ENCODE results near the gene DDX41.
"Not testable (repeated sequence)": the region's sequence is repeated elsewhere in the genome, so short reads cannot be mapped to it uniquely, and the experiment has no call there.

Gene DDX41

DNA sequence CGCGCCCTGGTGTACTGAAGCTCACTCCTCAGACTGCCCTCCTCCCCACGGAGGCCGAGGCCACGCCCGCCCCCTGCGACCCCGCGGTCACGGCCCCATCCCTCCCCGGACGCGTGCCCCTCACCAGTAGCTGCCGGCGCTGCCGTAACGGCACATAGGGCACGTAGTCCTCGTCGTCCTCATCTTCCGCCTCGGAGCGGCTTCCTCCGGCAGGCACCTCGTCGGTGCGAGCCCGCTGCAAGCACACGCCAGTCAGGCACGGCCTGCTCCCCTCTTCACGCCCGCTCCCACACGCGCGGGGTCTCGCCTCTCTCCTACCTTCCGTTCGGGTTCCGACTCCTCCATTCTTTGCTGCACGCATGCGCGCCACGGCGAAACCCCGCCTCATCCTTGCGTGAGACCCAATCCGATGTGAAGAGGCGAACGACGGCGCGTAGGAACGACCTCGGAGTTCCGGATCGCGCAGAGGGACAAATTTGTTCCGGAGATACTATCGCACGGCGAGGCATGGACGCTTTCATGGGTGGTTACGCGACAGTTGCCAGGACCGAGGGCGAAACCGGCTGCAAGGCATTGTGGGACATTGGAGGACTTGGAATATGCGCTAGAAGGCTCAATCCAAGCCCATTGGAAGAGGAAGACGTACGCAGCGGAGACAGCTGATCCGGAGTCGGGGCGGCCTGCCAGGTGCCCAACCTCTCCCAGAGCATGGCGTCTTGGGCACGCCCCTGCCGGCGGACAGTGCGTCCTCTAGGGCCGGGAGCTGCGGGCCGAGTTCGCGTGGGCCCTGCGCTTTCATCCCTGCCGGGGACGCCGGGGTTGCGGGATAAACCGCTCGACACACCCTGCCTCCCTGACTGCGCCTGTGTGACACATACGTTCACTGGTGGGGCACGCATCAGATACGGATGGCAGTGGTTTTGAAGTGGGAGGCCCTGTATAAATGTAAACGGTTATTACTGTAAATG is at the start of gene DDX41:
DDX41 (minus strand) TSS at position 361 of the 968 bp plus-strand sequence; CDS start at position 345, 16 bp downstream.
- DNase-seq (ENCODE audit: low read depth in 2 of 2) = peak; percentile 98

DNA sequence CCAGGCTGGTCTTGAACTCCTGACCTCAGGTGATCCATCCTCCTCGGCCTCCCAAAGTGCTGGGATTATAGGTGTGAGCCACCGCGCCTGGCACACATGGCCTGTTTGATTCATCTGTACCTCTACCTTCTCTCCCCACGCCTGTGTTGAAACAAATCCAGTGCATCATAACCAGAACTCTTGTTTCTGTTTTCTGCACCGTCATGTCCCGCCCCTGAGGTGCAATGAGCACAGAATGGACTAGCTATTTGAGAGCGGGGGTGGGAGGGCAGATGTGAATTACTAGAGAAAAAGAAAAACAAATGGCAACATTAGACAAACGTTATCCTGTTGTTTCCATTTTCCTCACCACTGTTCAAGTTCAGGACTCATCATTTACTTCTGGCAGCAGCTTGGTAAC is 48.3 kb upstream of the DDX41 start:
- DNase-seq (ENCODE audit: low read depth in 2 of 2) = no peak

DNA sequence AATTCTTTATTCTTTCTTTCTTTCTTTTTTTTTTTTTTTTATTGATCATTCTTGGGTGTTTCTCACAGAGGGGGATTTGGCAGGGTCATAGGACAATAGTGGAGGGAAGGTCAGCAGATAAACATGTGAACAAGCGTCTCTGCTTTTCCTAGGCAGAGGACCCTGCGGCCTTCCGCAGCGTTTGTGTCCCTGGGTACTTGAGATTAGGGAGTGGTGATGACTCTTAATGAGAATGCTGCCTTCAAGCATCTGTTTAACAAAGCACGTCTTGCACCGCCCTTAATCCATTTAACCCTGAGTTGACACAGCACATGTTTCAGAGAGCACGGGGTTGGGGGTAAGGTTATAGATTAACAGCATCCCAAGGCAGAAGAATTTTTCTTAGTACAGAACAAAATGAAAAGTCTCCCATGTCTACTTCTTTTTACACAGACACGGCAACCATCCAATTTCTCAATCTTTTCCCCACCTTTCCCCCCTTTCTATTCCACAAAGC is 42.7 kb upstream of the DDX41 start:
- DNase-seq (ENCODE audit: low read depth in 2 of 2) = not testable (repeated sequence)

DNA sequence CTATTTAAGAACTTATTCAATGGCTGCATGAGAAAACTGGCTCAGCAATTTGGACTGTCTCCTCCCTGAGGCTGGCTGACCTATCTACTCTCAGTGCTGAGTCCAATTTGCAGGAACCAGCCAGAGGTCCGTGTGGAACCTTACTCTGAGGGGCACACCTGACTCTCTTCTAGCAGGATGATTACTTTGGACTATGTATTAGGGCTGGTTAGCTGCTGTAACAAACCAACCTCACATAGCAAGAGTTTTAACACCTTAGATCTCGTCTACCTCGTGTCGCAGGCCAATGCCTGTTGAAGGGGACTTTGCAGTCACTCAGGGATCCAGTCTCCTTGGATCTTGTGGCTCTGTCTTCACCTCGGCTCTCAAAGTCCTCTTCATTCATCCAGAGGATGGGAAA is 41.0 kb upstream of the DDX41 start:
- no peak for DNase-seq (ENCODE audit: low read depth in 2 of 2)

DNA sequence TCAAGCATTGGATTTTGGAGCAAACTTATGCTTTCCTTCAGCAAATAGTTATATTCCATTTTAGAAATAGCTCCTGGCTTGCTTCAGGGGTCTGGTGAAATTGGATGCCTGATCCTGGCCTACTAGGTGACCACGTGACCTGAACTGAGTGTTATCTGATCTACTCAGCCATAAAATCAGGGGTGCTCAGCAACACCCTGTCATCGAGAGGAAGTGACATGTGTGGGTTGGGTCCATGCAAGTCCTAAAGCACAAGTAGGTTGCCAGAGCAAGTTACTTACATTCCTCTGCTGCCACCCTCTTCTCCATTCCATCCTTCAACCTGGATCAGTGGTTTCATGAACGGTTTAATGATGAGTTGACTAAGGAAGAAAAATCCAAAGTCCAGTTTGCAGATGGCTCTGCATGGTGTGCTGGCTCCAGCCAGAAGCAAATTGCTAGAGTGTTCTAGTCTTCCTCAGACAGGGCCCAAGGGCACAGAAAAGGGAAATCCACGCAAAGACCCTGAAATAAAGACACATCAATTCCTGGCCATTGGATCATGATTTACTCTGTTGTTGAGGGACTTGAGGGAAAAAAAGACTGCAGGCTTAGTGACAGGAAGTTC is 40.4 kb upstream of the DDX41 start:
- DNase-seq (ENCODE audit: low read depth in 2 of 2) = no peak

DNA sequence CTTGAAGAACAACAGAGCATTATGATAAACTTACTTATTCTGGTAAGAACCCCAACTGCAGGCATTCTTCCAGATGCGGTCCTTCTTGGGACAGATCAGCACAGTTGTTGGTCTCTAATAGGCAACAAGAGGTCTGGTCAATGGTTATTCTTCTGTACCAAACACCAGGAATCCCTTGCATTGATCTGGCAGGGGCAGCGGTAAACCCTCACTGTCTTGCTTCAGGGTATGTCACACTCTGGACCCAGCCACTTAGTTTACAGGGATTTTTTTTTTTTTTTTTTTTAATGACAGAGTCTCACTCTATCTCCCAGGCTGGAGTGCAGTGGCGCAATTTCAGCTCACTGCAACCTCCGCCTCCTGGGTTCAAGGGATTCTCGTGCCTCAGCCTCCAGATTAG is 38.9 kb upstream of the DDX41 start:
- no peak for DNase-seq (ENCODE audit: low read depth in 2 of 2)

DNA sequence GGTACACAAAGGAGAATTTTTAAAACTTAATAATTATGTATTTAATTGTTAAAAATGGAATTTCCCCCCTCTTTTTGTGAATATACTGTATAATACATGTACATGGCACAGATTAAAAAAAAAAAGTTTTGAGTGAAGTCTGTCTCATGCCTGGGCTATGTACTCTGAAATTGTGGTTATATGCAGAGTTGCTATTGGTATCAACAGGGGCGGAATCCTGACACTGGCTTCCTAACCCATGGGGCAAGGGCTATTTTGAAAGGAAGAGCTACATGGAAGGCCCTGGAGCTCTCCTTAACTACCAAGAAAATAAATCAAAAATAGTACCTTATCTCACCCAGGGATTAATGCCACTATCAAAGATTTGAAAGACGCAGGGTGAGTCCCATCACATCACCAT is 38.5 kb upstream of the DDX41 start:
- DNase-seq (ENCODE audit: low read depth in 2 of 2) = no peak

DNA sequence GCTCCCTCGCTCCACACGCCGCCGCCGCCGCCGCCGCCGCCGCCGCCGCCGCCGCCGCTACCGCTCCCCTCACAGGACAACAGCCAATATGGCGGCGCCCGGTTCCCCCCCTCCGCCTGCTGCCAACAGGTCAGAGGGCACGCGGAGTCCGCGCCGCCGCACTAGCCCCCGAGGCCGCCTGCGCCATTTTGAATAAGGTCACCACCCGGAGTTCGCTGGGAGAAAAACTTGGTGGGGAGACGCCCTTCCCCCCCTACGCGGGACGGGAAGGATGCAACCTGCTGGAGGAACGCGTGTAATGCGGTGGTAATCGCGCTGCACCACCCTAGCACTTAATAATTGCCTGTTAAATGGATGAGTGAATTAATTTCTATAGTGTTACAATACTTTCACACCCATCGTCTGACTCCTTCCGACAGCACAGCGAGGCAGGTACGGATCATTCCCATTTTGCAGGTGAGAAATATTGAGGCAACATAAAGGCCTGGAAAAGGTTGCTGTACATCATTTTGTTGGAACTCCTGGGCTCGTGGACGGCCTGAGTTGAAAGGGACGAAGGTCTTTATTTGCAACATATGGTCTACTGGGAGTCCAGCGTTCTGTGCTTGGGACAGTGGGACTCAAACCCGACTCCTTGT is 37.8 kb upstream of the DDX41 start, which contains the start of gene FAM193B:
FAM193B (minus strand) TSS at position 90 of the 638 bp plus-strand sequence. CDS start 105 bp downstream, outside the sequence.
- peak; percentile 80 to 86 for DNase-seq (ENCODE audit: low read depth in 2 of 2)

DNA sequence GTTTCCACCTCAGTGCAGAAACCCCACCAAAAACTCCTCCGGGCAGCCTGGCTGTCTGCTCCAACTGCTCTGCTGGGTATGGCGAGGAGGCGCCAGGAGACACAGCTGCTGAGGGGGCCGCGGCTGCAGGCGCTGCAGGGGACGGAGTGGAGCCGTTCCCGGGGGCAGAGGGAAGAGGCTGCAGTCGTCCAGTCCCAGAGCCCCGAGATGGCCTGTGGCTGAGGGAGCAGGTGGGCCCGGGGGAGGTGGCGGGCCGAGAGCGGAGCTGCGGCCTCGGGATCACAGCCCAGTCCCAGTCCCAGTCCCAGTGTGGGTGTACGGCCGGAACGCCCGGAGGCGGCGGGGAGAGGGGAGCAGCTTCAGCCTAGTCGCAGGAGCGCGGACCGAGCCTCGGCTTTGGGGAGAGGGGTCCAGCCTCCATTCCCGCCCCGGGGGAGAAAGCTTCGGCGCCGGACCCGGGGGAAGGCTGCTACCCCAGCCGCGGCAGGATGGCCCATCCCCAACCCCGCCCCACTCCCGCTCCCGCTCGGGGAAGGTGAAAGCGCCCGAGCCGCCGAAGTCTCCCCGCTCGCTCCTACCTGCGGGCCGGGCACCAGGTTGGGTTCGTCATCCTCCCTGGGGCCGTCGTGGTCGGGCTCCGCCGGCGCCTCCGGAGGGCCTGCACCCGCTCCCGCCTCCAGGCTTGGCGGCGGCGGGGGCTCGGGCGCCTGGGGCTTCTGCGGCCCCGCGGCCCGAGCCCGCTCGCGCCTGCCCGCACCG is 37.1 kb upstream of the DDX41 start:
- no peak for DNase-seq (ENCODE audit: low read depth in 2 of 2)

DNA sequence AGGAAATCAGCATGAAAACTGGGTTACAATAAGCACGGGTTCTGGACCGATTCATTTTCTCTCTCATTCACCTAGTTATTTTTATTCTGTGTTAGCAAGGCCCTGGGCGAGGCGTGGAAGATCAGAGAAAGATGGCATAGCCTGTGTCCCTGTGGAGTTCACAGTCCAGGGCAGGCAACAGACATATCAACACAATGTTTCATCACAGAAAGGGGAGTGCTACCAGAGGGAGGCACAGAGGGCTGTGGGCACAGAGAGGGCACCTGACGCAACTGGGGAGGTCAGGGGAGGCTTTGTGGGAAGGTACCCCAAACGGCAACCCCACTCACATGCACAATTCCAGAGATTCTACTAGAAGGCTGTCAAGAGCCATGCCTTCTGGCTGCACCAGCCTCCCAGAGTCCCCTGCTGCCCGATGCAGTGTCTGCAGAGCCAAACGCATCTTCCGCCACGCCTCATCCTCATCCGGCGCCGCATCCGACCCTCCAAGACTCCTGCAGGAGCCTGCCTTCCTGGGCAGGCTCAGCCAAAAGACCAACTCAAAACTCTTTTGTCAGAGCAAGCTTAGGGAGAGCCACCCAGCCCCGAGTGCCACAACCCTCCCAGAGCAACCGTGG is 36.2 kb upstream of the DDX41 start:
- no peak for DNase-seq (ENCODE audit: low read depth in 2 of 2)

DNA sequence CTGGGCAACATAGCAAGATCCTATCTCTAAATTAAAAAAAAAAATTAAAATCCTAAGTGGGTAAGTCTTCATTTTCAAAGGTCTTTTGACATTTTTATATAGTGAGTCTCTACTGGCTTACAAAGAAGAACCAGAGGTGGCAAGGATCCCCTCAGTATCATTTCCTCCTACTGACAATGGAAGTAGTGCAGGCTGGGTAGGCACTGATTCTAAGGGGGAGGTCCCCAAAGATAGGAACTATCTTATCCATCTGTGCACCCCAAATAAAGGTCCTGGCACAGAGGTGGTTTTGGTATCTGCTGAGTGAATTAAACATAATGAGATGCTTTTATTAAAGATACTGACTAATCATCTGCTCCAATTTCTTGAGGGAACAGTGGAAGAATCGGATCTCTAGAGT is 33.4 kb upstream of the DDX41 start:
- no peak for DNase-seq (ENCODE audit: low read depth in 2 of 2)

DNA sequence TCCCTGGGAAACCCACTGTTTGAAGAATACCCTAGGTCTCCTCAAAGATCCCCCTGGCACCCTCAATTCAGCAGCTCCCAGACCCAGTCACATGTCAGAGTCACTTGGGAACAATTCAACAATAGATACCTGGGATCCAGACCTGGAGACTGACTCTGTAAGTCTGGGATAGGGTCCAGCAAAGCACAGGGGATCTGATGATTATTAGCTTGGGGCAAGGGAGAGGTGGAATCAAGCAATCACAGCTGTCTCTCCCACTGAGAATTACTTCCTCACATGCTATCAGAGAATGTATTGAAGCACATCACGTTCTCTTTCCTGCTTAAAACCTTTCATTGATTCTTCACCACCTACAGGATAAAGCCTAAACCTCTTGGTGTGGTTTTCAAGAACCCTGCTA is 31.7 kb upstream of the DDX41 start:
- DNase-seq (ENCODE audit: low read depth in 2 of 2) = no peak

DNA sequence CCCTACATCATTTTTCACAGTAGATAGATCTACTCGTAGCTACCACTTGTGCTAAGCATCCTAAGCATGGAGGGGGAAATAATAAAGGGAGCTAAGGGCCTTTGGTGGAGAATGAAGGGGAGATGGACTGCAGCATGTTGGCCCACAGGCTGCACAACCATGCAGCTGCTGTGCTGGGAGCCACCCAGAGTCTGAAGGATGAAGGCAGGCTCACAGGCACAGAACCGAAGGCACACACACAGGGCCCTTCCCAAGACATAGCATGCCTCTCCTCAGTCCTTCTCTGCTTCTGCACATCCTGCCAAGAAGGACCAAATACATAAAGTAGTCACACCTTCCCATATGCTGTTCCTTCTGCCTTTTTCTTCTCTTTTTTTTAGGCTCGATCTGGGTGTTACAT is 31.0 kb upstream of the DDX41 start:
- no peak for DNase-seq (ENCODE audit: low read depth in 2 of 2)

DNA sequence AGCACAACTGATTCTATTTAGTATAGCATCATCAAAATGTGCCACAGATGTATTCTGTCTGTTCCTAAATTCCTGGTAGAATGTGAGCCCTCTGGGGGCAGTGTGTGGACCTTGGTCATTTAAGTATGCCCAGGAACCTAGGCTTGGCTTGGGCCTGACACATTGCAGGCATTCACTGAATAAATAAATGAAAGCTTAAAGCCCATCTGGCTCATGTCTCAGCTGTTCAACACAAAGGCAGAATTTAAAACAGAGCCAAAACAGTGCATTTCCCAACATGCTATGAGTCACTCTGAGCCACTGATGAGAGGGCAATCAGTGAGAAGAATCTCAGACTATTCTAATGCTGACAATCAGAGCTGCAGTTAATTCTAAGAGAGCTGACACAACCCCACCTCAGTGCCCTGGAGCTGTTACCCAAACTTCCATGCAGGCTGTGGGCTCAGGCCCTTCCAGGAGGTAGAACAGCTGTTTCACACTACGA is 29.5 kb upstream of the DDX41 start:
- DNase-seq (ENCODE audit: low read depth in 2 of 2) = peak; percentile 96 to 97

DNA sequence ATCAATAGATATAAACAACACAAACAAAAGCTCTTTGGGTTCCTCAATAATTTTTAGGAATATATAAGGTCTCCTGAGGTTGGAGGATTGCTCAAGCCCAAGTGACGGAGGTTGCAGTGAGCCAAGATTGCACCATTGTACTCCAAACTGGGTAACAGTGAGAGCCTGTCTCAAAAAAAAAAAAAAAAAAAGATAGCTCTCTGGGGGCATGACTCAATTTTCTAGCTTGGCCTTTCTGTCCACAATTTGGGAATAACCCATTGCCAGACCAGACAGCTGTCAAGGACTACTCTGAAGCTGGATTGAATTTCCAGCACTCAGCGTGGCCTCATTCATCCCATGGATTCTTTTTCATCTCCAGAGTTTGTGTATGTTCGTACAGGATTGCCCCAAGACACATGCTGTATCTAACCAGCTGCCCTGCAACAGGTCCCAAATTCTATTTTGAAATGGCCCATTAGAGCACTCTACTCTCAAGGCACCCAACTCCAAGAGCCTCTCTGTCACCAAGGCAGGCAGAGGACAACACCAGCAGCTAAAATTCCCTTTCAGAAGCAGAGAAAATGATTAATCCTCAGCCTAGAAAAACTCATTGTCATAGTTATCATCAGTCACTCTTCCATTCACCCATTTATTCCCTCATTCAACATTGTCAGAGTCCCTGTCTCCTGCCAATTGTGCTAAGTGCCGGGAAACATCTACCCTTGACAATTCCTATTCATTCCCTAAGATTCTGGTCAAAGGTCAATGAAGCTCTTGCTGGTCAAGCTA is 28.9 kb upstream of the DDX41 start:
- DNase-seq (ENCODE audit: low read depth in 2 of 2) = peak; percentile 81

DNA sequence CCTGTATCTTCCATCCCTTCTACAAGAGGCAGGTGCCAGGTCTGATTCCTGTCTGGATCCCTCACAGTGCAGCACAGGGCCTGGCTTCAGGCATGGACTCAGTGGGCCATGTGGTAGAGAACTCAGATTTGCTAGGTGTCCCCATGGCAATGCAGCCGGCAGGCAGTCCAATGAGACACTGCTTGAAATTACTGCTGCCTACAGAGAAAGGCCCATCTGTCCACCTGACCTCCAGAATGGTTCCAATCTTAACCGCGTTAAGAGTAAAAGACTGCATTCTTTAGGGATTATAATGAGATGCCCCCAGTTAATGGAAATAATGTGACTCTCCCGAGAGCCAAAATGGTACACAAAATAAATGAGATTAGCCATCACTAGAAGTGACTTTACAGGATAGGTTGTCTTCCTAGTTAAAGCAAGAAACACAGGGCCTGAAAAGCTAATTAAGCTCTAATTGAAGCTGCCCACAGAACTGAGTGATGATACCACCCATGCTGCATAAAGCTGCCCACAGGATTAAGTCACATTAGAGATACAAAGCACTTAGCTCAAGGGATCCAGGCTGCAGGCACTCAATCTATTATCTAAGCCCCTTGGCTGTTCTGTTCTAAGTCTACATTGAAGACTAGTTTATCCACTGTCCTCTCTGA is 26.2 kb upstream of the DDX41 start:
- no peak for DNase-seq (ENCODE audit: low read depth in 2 of 2)

DNA sequence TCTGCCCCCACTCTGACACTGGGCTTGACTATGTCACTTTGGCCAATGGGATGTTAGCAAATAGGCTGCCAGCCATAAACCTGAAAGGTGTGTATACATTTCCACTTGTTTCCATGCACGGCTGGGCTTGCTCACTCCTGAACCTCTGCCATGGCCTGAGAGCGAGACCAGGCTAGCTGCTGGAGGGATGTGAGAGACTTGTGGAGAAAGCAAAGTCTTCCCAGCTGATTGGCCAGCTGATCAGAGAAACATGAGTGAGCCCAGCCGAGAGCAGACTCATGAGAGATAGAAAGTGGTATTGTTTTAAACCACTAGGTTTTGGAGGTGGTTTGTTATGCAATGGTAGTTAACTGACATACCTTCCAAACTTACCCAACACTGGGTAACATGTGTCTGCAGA is 23.7 kb upstream of the DDX41 start:
- DNase-seq (ENCODE audit: low read depth in 2 of 2) = no peak

DNA sequence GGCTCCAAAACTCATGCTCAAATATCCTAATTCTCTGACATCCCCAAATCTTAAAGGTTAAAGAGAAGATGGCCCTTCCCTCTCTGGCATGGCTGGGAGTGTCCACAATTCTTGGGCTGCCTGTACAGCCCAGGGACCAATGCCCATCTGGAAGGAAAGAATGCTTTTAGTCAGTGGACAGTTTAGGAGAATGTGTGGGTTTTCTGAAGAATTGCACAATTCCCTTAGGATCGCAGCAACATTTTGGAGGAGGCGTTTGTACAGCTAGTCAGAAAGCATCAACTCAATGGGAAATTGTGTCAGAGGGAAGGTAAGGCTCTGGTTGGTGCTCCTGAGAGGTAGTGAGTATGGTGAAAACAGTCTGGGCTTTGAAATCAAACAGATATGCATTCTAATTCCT is 22.6 kb upstream of the DDX41 start:
- peak; percentile 59 to 64 for DNase-seq (ENCODE audit: low read depth in 2 of 2)

DNA sequence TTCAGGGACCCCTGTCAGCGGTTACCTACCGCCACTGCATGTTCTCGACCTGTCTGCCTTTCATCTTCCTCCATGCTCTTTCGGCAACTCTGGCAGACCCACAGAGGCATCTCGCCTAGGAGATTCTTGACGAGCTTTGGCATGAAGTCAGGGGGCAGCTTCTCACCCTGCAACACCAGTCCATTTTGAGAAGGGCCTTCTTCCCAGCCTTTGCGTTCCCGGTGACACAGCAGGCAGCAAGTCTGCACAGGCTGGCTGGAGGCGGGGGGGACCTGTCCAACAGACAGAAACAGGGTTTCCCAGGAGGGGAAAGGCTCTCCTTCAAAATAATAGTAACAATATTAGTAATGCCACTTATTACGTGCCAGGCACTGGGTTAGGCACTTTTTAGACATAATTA is 22.1 kb upstream of the DDX41 start:
- no peak for DNase-seq (ENCODE audit: low read depth in 2 of 2)

Data from fibroblast of skin of left quadriceps (primary cell).